SK-N-SH treated with all-trans-retinoic acid at 6 μM for 48 hours (cell line): Measurements from ENCODE around the gene IRX2.

ENCODE experiments used
- GLIS3 ChIP-seq: fragments of 250-450 bp; sonication (Bioruptor Pico); IDR thresholded peaks from 2 replicates; pipeline ENCODE4 v1.5.0; 2020; ENCODE audit warnings: mild to moderate bottlenecking, moderate library complexity
- POU6F1 ChIP-seq: fragments of 250-450 bp; sonication (Bioruptor Pico); IDR thresholded peaks from 2 replicates; pipeline ENCODE4 v1.8.0; 2021; ENCODE audit warnings: low read depth, mild to moderate bottlenecking, moderate library complexity, borderline replicate concordance
- TF ChIP-seq, protein P1 (sequence below): fragments of 250-450 bp; sonication (Bioruptor Pico); IDR thresholded peaks from 2 replicates; pipeline ENCODE4 v1.8.0; 2020; ENCODE audit warnings: mild to moderate bottlenecking, moderate library complexity, borderline replicate concordance

DNA sequence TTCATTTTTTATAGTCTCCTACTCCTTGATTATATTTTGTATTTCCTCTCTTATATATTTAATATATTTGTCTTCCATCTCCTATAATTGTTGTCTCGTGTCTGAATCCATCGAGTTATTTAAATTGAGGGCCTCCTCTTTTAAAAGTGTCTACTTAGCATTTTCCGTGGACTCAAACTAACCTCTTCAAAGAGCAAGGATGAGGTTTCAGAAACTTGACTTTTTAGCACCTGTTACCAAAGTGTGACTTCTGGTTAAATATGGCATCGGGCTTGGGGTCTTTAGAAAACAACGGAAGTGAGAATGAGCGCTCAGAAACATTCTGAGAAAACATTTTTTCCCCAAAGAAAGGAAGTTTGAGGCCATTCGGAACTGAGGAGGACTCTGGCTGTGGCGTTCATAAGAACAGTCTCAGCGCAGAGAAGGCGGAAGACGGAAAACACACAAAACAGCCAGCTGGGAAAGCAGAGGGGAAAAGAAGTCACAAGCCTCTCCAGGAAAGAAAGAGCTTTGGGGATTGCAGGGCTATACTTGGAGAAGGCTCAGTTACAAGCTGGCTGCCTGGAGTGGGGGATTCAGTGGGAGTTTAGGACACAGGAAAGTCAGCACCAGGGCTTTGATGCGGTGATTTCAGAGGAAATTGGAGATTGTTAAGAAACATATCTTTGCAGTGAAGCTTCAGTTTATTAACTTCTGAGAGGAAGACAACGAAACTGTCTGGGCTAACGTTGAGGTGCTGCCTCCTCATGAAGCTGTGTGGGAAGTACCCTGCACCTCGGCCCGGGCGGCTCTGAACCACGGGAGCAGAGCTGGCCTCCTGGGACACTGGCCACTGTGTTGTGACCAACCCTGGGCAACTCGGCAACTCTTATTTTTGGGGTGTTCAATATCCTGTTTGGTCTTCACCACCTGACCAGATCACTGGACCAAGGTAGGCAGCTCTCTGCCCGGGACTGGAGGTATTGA lies 25.1 kb upstream of the IRX2 start:
- TF ChIP-seq, protein P1, sequence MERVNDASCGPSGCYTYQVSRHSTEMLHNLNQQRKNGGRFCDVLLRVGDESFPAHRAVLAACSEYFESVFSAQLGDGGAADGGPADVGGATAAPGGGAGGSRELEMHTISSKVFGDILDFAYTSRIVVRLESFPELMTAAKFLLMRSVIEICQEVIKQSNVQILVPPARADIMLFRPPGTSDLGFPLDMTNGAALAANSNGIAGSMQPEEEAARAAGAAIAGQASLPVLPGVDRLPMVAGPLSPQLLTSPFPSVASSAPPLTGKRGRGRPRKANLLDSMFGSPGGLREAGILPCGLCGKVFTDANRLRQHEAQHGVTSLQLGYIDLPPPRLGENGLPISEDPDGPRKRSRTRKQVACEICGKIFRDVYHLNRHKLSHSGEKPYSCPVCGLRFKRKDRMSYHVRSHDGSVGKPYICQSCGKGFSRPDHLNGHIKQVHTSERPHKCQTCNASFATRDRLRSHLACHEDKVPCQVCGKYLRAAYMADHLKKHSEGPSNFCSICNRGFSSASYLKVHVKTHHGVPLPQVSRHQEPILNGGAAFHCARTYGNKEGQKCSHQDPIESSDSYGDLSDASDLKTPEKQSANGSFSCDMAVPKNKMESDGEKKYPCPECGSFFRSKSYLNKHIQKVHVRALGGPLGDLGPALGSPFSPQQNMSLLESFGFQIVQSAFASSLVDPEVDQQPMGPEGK (CRISPR knock-in tag), result no peak
- TF ChIP-seq GLIS3 (CRISPR knock-in tag) (no peak), POU6F1 (no peak)
